Trophoblast cell (in vitro differentiated cells and primary cell): Measurements from ENCODE around the gene ACBD6.

Experiments
- DNase-seq, 2 donors: peaks; one replicate each; pipeline ENCODE4 v3.0.0-alpha.2; 2016
- H2AFZ ChIP-seq: 2 replicates; pipeline ENCODE4 v1.6.1; 2013; ENCODE audit warnings: low read length, moderate library complexity, mild to moderate bottlenecking; ENCODE audit not compliant: insufficient read depth, poor library complexity
- H2AK5ac ChIP-seq: 2 replicates; pipeline ENCODE4 v1.6.1; 2013; ENCODE audit warnings: mild to moderate bottlenecking, low read length
- H2BK120ac ChIP-seq: 2 replicates; pipeline ENCODE4 v1.6.1; 2013; ENCODE audit warnings: low read length, mild to moderate bottlenecking, moderate library complexity; ENCODE audit not compliant: insufficient read depth, poor library complexity
- H2BK12ac ChIP-seq: 2 replicates; pipeline ENCODE4 v1.6.1; 2013; ENCODE audit warnings: mild to moderate bottlenecking, low read length, moderate library complexity
- H2BK5ac ChIP-seq: 2 replicates; pipeline ENCODE4 v1.6.1; 2013; ENCODE audit warnings: low read length, low read depth, moderate library complexity, mild to moderate bottlenecking; ENCODE audit not compliant: poor library complexity
- H3K14ac ChIP-seq: 2 replicates; pipeline ENCODE4 v1.6.1; 2013; ENCODE audit warnings: mild to moderate bottlenecking, low read length
- H3K18ac ChIP-seq: 2 replicates; pipeline ENCODE4 v1.6.1; 2013; ENCODE audit warnings: mild to moderate bottlenecking, low read length
- H3K23ac ChIP-seq: 2 replicates; pipeline ENCODE4 v1.6.1; 2013; ENCODE audit warnings: low read length
- H3K27ac ChIP-seq: 2 replicates; pipeline ENCODE4 v1.5.1; 2013; ENCODE audit warnings: low read depth, mild to moderate bottlenecking, inconsistent platforms, low read length, moderate library complexity
- H3K27me3 ChIP-seq: 2 replicates; pipeline ENCODE4 v1.6.1; 2013; ENCODE audit warnings: inconsistent platforms, mild to moderate bottlenecking, low read length, moderate library complexity; ENCODE audit not compliant: insufficient read depth
- H3K36me3 ChIP-seq, 2 experiments: 1 replicate in 1 of 2; 2 replicates in 1 of 2; pipeline ENCODE4 v1.6.1; 2013; ENCODE audit warnings: low read length in 2 of 2, mild to moderate bottlenecking in 2 of 2, moderate library complexity in 1 of 2; ENCODE audit not compliant: insufficient read depth in 2 of 2, control insufficient read depth in 1 of 2
- H3K4ac ChIP-seq: 2 replicates; pipeline ENCODE4 v1.6.1; 2013; ENCODE audit warnings: low read depth, mild to moderate bottlenecking, low read length, moderate library complexity
- H3K4me1 ChIP-seq, 2 experiments: 1 replicate in 1 of 2; 2 replicates in 1 of 2; pipeline ENCODE4 v1.6.1; 2013; ENCODE audit warnings: low read length in 2 of 2, mild to moderate bottlenecking in 2 of 2, moderate library complexity in 1 of 2; ENCODE audit not compliant: insufficient read depth in 2 of 2, control insufficient read depth in 1 of 2
- H3K4me2 ChIP-seq: 2 replicates; pipeline ENCODE4 v1.6.1; 2013; ENCODE audit warnings: inconsistent platforms, mild to moderate bottlenecking, low read length, moderate library complexity
- H3K4me3 ChIP-seq: 2 replicates; pipeline ENCODE4 v1.5.1; 2013; ENCODE audit warnings: mild to moderate bottlenecking, low read depth, low read length, inconsistent platforms
- H3K79me1 ChIP-seq: one replicate; pipeline ENCODE4 v1.6.1; 2013; ENCODE audit warnings: low read length
- H3K79me2 ChIP-seq: 2 replicates; pipeline ENCODE4 v1.6.1; 2013; ENCODE audit warnings: low read length, mild to moderate bottlenecking; ENCODE audit not compliant: control insufficient read depth, insufficient read depth, poor library complexity
- H3K9ac ChIP-seq: 2 replicates; pipeline ENCODE4 v1.6.1; 2013; ENCODE audit warnings: mild to moderate bottlenecking, low read length
- H3K9me3 ChIP-seq: 2 replicates; pipeline ENCODE4 v1.6.1; 2013; ENCODE audit warnings: low read depth, mild to moderate bottlenecking, control low read depth, inconsistent platforms, low read length; ENCODE audit not compliant: insufficient read depth
- H4K12ac ChIP-seq: 2 replicates; pipeline ENCODE4 v1.6.1; 2013; ENCODE audit warnings: low read depth, mild to moderate bottlenecking, low read length, moderate library complexity
- H4K8ac ChIP-seq: 2 replicates; pipeline ENCODE4 v1.6.1; 2013; ENCODE audit warnings: low read depth, mild to moderate bottlenecking, low read length, moderate library complexity
- H4K91ac ChIP-seq: one replicate; pipeline ENCODE4 v1.6.1; 2013; ENCODE audit warnings: low read depth, mild to moderate bottlenecking, low read length, moderate library complexity
- WGBS: extraction: QIAGEN DNeasy Blood & Tissue Kit; methylation state at CpG from one replicate; pipeline ENCODE4 v1.1.7; 2013; ENCODE audit warnings: missing lambda C conversion rate; ENCODE audit not compliant: insufficient read length, insufficient coverage; ENCODE audit errors: extremely low coverage; 5-methylcytosine and 5-hydroxymethylcytosine counted together

Gene ACBD6

GRCh38 chr1:180402001-180402400 lies 100.4 kb downstream of the ACBD6 start:
- Histone ChIP-seq H3K79me2 (no peaks in the 10 kb centered on the region), H3K4me3 (no peak overlapping the region), H3K18ac (no peak overlapping the region), H3K9me3 (no peaks in the 10 kb centered on the region), H2BK12ac (no peak overlapping the region), H4K8ac (no peak overlapping the region), H2AFZ (no peak overlapping the region), H3K27ac (no peak overlapping the region), H2BK120ac (no peak overlapping the region), H3K4ac (no peak overlapping the region), H3K23ac (no peak overlapping the region), H2BK5ac (no peak overlapping the region), H3K79me1 (no peaks in the 10 kb centered on the region), H2AK5ac (no peak overlapping the region), H3K4me2 (no peak overlapping the region), H3K27me3 (no peaks in the 10 kb centered on the region), H4K91ac (no peak overlapping the region), H3K14ac (no peak overlapping the region), H3K4me1 (no peaks in the 10 kb centered on the region), H3K9ac (no peak overlapping the region), H4K12ac (no peak overlapping the region), H3K36me3 (no peaks in the 10 kb centered on the region)
- no CpG with 5 or more reads among the region's 1 CpG for whole genome bisulfite sequencing
- DNase-seq, result no peak

GRCh38 chr1:180397175-180397574 lies 105.2 kb downstream of the ACBD6 start:
- Histone ChIP-seq H3K36me3 (no peaks in the 10 kb centered on the region), H3K14ac (no peak overlapping the region), H4K12ac (no peak overlapping the region), H2BK120ac (no peak overlapping the region), H2BK12ac (no peak overlapping the region), H3K18ac (no peak overlapping the region), H3K79me1 (no peaks in the 10 kb centered on the region), H3K23ac (no peak overlapping the region), H3K4ac (no peak overlapping the region), H3K27me3 (no peaks in the 10 kb centered on the region), H2AK5ac (no peak overlapping the region), H3K9ac (no peak overlapping the region), H3K4me2 (no peak overlapping the region), H3K9me3 (no peaks in the 10 kb centered on the region), H3K4me3 (no peak overlapping the region), H4K91ac (no peak overlapping the region), H2AFZ (no peak overlapping the region), H4K8ac (no peak overlapping the region), H3K27ac (no peak overlapping the region), H2BK5ac (no peak overlapping the region), H3K79me2 (no peaks in the 10 kb centered on the region), H3K4me1 (no peaks in the 10 kb centered on the region)
- WGBS, result no CpG with 5 or more reads among the region's 4 CpGs
- DNase-seq, result peak in 1 of 2 donors; percentile 10

- Histone ChIP-seq H2BK5ac (no peak overlapping the region), H3K36me3 (no peaks in the 10 kb centered on the region), H2BK120ac (no peak overlapping the region), H2AFZ (no peak overlapping the region), H3K9ac (no peak overlapping the region), H3K23ac (no peak overlapping the region), H3K9me3 (no peaks in the 10 kb centered on the region), H3K4me3 (no peak overlapping the region), H3K4me2 (no peak overlapping the region), H4K8ac (no peak overlapping the region), H3K14ac (no peak overlapping the region), H3K18ac (no peak overlapping the region), H2BK12ac (no peak overlapping the region), H4K12ac (no peak overlapping the region), H2AK5ac (no peak overlapping the region), H3K4me1 (no peaks in the 10 kb centered on the region), H3K4ac (no peak overlapping the region), H3K79me1 (no peaks in the 10 kb centered on the region), H3K79me2 (no peaks in the 10 kb centered on the region), H4K91ac (no peak overlapping the region), H3K27ac (no peak overlapping the region), H3K27me3 (no peaks in the 10 kb centered on the region)
- no peak for DNase-seq
- WGBS, result no CpG with 5 or more reads among the region's 7 CpGs
Observed at GRCh38 chr1:180392427-180393145, 109.8 kb downstream of the ACBD6 start.

- no peaks in the 10 kb centered on the region for H3K36me3 ChIP-seq
- H2BK12ac ChIP-seq, result no peak overlapping the region
- no peak overlapping the region for H4K12ac ChIP-seq
- no peak overlapping the region for H3K27ac ChIP-seq
- no peak overlapping the region for H3K4me3 ChIP-seq
- no peak for DNase-seq
- H3K9me3 ChIP-seq, result no peaks in the 10 kb centered on the region
- H3K4ac ChIP-seq, result no peak overlapping the region
- no peak overlapping the region for H3K9ac ChIP-seq
- no peak overlapping the region for H2BK5ac ChIP-seq
- H3K27me3 ChIP-seq, result no peaks in the 10 kb centered on the region
- no peak overlapping the region for H4K8ac ChIP-seq
- no peaks in the 10 kb centered on the region for H3K79me1 ChIP-seq
- H2AFZ ChIP-seq, result no peak overlapping the region
- H3K4me2 ChIP-seq, result no peak overlapping the region
- no peak overlapping the region for H2AK5ac ChIP-seq
- H3K14ac ChIP-seq, result no peak overlapping the region
- no peak overlapping the region for H4K91ac ChIP-seq
- H3K4me1 ChIP-seq, result no peaks in the 10 kb centered on the region
- H3K23ac ChIP-seq, result no peak overlapping the region
- no peak overlapping the region for H2BK120ac ChIP-seq
- no peak overlapping the region for H3K18ac ChIP-seq
- H3K79me2 ChIP-seq, result no peaks in the 10 kb centered on the region
Observed at GRCh38 chr1:180392020-180392419, 110.4 kb downstream of the ACBD6 start.
